Aorta (tissue), 5 donors: Measurements from ENCODE around the gene MRPL39. TPM values are rescaled to one million over a fixed set of nuclear protein-coding genes. Genes with fewer than 3 reads are reported as not detected.
A peak's percentile ranks its signal among the peaks of the same experiment; 100 is the strongest.
"Not testable (repeated sequence)": the region's sequence is repeated elsewhere in the genome, so short reads cannot be mapped to it uniquely, and the experiment has no call there.

ENCODE experiments used
- ATAC-seq: fragments of 200-7000 bp; cut with Tn5 transposase; one replicate; pipeline ENCODE4 v1.9.1; 2022; ENCODE audit warnings: moderate library complexity; ENCODE audit not compliant: low FRiP score
- DNase-seq, 2 donors: peaks; one replicate each; pipeline ENCODE4 v3.0.0-alpha.2; 2020
- H3K27ac ChIP-seq, 2 donors: one replicate each; pipeline ENCODE4 v1.5.1; 2013; ENCODE audit warnings: low read length in 2 of 2, mild to moderate bottlenecking in 2 of 2, moderate library complexity in 2 of 2, control low read depth in 1 of 2, inconsistent platforms in 1 of 2, low read depth in 1 of 2
- H3K27me3 ChIP-seq, 2 donors: one replicate each; pipeline ENCODE4 v1.6.1; 2013; ENCODE audit warnings: control low read depth in 1 of 2, low read length in 1 of 2, mild to moderate bottlenecking in 1 of 2, moderate library complexity in 1 of 2; ENCODE audit not compliant: insufficient read depth in 2 of 2, control insufficient read depth in 1 of 2
- H3K36me3 ChIP-seq, 2 donors: one replicate each; pipeline ENCODE4 v1.6.1; 2013; ENCODE audit warnings: control low read depth in 1 of 2, low read length in 1 of 2, mild to moderate bottlenecking in 1 of 2; ENCODE audit not compliant: insufficient read depth in 2 of 2, control insufficient read depth in 1 of 2
- H3K4me1 ChIP-seq, 2 donors: one replicate each; pipeline ENCODE4 v1.6.1; 2013; ENCODE audit warnings: low read length in 2 of 2, control low read depth in 1 of 2, mild to moderate bottlenecking in 1 of 2, moderate library complexity in 1 of 2; ENCODE audit not compliant: insufficient read depth in 2 of 2, control insufficient read depth in 1 of 2
- H3K4me3 ChIP-seq, 2 donors: one replicate each; pipeline ENCODE4 v1.5.1; 2013; ENCODE audit warnings: low read length in 2 of 2, control low read depth in 1 of 2, mild to moderate bottlenecking in 1 of 2
- H3K9me3 ChIP-seq: one replicate; pipeline ENCODE4 v1.6.1; 2013; ENCODE audit warnings: mild to moderate bottlenecking, low read length; ENCODE audit not compliant: control insufficient read depth
- WGBS, 2 donors: extraction: QIAGEN DNeasy Blood & Tissue Kit; methylation state at CpG; one replicate each; pipeline ENCODE4 v1.1.7; 2013; 5-methylcytosine and 5-hydroxymethylcytosine counted together
- intact Hi-C, 2 donors: fragments of 100-400 bp; cut with DNase I; formaldehyde crosslinking; loops; one replicate each; pipeline versions ENCODE4 v1.14.2 to v1.15.0; 2022
- polyA plus RNA-seq, 2 donors: library from polyadenylated mRNA; stranded (reverse); fragments of 200-250 nt; gene quantifications; one replicate each; pipeline ENCODE4 v1.2.3, GENCODE V29; 2013
- total RNA-seq, 2 donors: library from RNA; stranded (reverse); fragmentation: NEBNext Ultra II Directional; extraction: Animal tissue kit (Norgen Biotek cat#: 25700); gene quantifications; one replicate each; pipeline ENCODE4 v1.2.1, GENCODE V29; 2021
- donor health status: healthy with polysubstance abuse.
- donor health status: Bipolar disorder and iron deficiency.
- donor health status: DM: no; HTN: no; CAD: no.
- donor health status: DM: no; HTN: no; CAD: no.
- donor health status: DM: yes; HTN: yes; CAD: no.

MRPL39 gene
- total and polyA plus RNA-seq, 4 donors = 15.8 to 30.3 (median 18.2) TPM

DNA sequence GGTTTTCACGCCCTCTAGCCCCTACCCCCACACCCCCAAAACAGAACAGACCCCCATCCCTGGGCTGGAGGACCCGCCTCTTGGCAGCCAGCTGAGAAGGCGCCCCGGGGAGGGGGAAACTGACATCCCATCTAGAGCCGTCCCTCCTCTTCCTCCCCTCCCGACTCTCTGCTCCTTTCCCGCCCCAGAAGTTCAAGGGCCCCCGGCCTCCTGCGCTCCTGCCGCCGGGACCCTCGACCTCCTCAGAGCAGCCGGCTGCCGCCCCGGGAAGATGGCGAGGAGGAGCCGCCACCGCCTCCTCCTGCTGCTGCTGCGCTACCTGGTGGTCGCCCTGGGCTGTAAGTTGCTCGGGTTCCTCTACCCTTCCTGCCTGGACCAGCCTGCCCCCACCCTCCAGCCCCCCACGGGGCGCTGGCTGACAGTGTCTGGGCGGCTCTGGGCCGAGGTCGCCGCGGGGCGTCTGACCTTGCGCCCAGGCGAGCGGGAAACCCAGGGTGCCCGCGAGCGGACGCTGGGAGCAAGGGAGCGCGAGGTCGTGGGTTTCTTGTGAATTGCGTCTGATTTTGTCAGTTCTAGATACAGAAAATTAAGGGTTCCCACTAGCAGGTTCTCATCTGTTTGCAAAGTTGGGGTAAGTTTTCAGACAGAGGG is 32.4 kb upstream of the MRPL39 start:
- Histone ChIP-seq H3K4me1 (no peaks in the 10 kb centered on the region), H3K36me3 (no peaks in the 10 kb centered on the region), H3K27me3 (no peaks in the 10 kb centered on the region), H3K9me3 (no peaks in the 10 kb centered on the region), H3K27ac (no peak overlapping the region), H3K4me3 (peak overlapping the region; percentile 76 to 90)
- DNase-seq (peak; percentile 52 to 79), ATAC-seq (peak; percentile 85)
- WGBS, 2 donors = 1% methylated on average over 38 to 40 of the region's 40 CpGs
- intact Hi-C loops = no loop called here

DNA sequence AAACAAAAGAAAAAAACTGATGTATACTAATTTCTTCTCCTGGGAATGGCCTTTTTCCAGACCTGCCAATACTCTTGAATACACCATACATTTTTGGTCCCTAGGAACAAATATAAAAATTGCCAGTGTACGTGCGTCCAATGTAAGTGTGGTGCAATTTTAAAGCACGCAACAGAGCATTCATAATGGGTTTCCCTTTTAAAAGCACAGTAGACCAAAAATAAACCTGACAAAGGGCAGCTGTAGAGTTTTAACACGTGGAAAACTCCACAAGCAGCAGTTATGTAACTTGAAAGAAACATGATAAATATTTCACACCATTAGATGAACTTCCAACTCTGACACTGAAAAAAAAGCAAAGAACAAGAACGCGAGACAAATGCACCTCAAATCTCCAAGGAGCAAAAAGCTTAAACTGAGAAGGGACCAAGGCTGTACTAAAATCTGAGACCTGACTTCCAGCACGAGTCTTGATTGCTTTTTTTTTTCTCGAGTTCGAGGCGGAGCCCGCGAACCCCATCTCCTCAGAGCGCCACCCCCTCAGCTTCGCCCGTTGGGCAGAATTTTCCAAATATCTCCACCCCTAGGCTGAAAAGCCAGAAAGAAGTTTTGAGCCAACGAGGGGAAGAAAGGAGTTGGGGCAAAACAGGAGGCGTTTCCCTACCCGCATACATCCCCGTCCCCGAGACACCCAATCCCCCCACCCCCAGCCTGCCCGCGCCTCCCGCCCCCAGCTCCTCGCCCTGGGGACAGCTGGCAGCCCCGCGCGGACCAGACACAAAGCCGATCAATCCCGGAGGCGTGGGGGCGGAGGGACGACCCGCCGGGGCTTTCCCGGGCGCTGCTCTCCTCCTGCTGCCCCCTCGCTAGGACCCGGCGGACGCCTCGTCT is 31.6 kb upstream of the MRPL39 start, which contains the start of gene JAM2:
Gene JAM2 (plus strand): TSS at position 599 of the 891 bp plus-strand sequence. CDS start 564 bp downstream, outside the sequence.
- H3K4me3 ChIP-seq = peak within 1 kb of the TSS; percentile 76 to 90
- DNase-seq = peak in 1 of 2 donors; percentile 48
- WGBS, 2 donors = 0 to 1% methylated on average over 41 of the region's 41 CpGs
- no peaks in the 10 kb centered on the region for H3K9me3 ChIP-seq
- H3K27me3 ChIP-seq = no peaks in the 10 kb centered on the region
- ATAC-seq = peak; percentile 79
- H3K4me1 ChIP-seq = no peaks in the 10 kb centered on the region
- no peak within 1 kb of the TSS for H3K27ac ChIP-seq
- no peaks in the 10 kb centered on the region for H3K36me3 ChIP-seq
- intact Hi-C loops = no loop called here

DNA sequence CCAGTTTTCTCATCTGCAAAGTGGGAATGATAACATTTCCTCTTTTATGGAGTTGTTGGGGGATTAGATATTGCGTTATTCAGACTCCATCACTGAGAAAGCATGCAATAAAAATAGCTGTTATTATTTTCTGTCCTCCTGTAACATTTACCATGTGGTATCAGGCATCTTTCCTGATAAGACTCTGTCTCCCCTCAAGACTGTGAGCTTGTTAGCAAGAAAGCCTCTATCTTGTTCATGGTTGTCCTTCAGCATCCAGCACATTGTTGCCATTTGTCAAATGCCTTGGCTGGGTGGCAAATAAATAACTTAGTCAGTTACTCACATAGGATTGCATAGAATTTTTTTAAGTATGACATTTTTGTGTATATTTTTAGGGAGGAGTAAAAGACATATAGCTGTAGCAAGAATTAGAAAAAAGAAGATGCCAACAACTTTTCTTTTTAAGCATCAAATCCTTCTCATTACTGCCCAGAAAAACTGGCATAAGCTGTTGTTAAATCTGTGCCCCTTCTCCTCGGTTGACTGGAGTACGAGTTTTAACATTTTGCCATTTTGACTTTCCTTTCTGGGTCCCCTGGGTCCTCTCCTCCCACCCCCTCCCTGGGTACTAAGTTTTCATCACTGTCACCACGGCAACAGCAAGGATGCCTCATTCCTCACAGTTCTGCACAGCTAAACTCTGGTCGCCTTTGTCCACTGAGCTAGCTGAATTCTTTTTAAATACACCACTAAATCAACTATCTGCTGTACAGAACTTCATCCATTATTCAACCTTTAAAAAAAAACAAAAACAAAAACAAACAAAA is 30.8 kb upstream of the MRPL39 start:
- Histone ChIP-seq H3K27ac (no peak overlapping the region), H3K4me3 (no peak overlapping the region), H3K27me3 (no peaks in the 10 kb centered on the region), H3K36me3 (no peaks in the 10 kb centered on the region), H3K4me1 (no peaks in the 10 kb centered on the region), H3K9me3 (no peaks in the 10 kb centered on the region)
- DNase-seq (no peak), ATAC-seq (no peak)
- intact Hi-C loops = no loop called here
- WGBS, 2 donors = 27 to 30% methylated on average over 5 of the region's 5 CpGs

DNA sequence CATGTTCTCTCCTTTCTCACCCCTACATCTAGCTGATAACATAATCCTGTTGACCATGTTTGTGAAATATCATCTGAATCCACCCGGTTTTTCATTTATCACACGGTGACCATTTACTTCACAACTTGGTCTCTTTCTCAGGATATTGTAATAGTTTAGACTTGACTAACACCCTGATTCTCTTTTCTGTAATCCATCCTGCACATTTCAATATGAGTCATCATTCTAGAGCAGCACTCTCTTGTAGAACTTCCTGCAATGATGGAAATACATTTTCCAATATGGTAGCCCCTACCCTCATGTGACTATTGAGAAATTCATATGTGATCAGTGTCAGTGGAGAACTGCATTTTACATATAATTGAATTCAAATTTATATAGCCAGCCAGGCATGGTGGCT is 29.4 kb upstream of the MRPL39 start:
- Histone ChIP-seq H3K36me3 (no peaks in the 10 kb centered on the region), H3K4me1 (no peaks in the 10 kb centered on the region), H3K27ac (no peak overlapping the region), H3K9me3 (no peaks in the 10 kb centered on the region), H3K27me3 (no peaks in the 10 kb centered on the region), H3K4me3 (no peak overlapping the region)
- intact Hi-C loops = no loop called here
- ATAC-seq (no peak), DNase-seq (no peak)
- 91 to 92% methylated on average over 2 of the region's 2 CpGs for WGBS, 2 donors

DNA sequence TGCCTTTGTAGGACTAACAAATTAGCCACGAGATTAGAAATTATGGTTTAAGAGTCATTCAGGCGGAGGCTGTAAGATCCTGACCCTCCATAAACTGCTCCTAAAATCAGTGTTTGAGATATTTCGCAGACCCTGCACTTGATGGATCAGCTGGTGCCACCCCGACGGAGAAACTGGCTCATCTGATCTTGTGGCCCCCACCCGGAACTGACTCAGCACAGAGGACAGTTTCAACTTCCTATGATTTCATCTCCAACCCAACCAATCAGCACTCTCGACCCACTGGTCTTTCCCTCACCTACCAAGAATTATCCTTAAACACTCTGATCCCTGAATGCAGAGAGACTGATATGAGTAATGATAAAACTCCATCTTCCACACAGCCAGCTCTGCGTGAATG is 28.0 kb upstream of the MRPL39 start:
- Histone ChIP-seq H3K4me3 (no peak overlapping the region), H3K27me3 (no peaks in the 10 kb centered on the region), H3K9me3 (no peaks in the 10 kb centered on the region), H3K36me3 (no peaks in the 10 kb centered on the region), H3K4me1 (no peaks in the 10 kb centered on the region), H3K27ac (no peak overlapping the region)
- DNase-seq (no peak), ATAC-seq (no peak)
- WGBS, 2 donors = 74 to 75% methylated on average over 8 of the region's 8 CpGs
- intact Hi-C loops = no loop called here

DNA sequence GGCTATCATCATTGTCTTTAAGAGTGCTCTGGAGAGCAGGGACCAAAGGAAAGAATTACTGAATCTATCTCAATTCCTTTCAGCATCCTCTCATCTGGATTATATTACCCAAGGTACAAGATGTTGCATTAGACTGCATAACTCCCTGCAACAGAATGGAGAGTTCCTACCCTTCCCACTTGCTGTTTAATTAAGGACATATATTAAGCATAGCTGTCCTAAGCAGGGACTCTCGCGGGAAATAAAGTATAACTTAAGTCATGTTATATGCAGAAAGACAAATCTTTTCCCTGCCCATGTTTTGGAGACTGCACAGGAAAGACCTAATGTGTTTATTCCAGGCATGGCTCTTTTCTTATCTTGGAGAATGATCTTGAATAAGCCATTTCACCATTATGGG is 25.0 kb upstream of the MRPL39 start:
- Histone ChIP-seq H3K4me1 (no peaks in the 10 kb centered on the region), H3K27me3 (no peaks in the 10 kb centered on the region), H3K27ac (no peak overlapping the region), H3K36me3 (no peaks in the 10 kb centered on the region), H3K9me3 (no peaks in the 10 kb centered on the region), H3K4me3 (no peak overlapping the region)
- intact Hi-C loops = no loop called here
- DNase-seq = no peak
- 87 to 91% methylated on average over 2 of the region's 2 CpGs for WGBS, 2 donors
- no peak for ATAC-seq

DNA sequence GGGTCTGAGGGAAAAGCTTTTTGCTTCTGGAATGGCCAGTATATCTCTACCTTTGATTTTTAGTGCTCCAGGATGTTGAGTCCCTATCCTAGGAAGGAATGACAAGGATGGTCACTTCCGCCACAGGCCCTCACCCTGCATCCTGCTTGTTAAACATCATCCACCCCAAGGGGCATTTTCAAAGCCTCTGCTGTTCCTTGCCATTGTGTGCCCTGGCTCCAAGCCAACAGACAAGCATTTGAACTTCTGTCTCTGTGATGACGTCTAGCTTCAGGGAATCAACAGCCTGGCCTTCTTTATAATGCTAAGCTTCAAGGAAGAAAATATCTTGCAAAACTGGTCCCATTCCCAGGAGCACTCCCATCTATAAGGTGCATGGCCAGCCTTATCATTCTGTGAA is 19.5 kb upstream of the MRPL39 start:
- Histone ChIP-seq H3K4me1 (no peaks in the 10 kb centered on the region), H3K27ac (no peak overlapping the region), H3K9me3 (no peaks in the 10 kb centered on the region), H3K27me3 (no peaks in the 10 kb centered on the region), H3K36me3 (no peaks in the 10 kb centered on the region), H3K4me3 (no peak overlapping the region)
- intact Hi-C loops = no loop called here
- DNase-seq = no peak
- 64% methylated on average over 2 of the region's 2 CpGs for WGBS, 2 donors
- ATAC-seq = no peak

DNA sequence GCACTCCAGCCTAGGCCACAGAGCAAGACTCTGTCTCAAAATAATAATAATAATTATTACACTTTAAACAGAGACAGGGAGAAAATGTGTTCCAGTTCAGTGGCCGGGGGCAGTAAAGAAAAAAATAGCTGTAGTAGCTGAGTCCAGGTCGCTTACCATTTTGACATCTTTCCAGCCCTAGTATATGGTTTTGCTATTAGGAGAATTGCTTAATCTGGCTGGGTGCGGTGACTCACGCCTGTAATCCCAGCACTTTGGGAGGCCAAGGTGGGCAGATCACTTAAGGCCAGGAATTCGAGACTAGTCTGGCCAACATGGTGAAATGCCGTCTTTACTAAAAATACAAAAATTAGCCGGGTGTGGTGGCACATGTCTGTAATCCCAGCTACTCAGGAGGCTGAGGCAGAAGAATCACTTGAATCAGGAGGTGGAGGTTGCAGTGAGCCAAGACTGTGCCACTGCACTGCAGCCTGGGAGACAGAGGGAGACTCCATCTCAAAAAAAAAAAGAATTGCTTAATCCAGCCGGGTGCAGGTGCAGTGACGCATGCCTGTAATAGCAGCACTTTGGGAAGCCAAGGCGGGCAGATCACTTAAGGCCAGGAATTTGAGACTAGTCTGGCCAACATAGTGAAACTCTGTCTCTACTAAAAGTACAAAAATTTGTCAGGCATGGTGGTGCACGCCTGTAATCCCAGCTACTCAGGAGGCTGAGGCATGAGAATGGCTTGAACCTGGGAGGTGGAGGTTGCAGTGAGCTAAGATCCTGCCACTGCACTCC is 18.7 kb upstream of the MRPL39 start:
- ATAC-seq, DNase-seq: not testable (repeated sequence)

More for the DNA sequence above, 18.7 kb upstream of the MRPL39 start:
- intact Hi-C loops, H3K4me3 ChIP-seq, H3K27ac ChIP-seq, H3K9me3 ChIP-seq, H3K36me3 ChIP-seq, H3K27me3 ChIP-seq, H3K4me1 ChIP-seq: not testable (repeated sequence)
- WGBS, 2 donors = 92% methylated on average over 11 of the region's 11 CpGs
